HEK293 (cell line): ENCODE measurements around the gene PROSER1.

ENCODE experiments used
- CTCF ChIA-PET: fragments of 350-600 bp; formaldehyde crosslinking; extraction: SDS; loops from one replicate; lab custom pipeline; 2021; ENCODE audit warnings: antibody characterized with exemption; lab: Yijun Ruan, JAX
- POLR2A ChIA-PET: fragments of 300-600 bp; formaldehyde crosslinking; extraction: SDS; loops from one replicate; lab custom pipeline; 2020; ENCODE audit warnings: antibody characterized with exemption, inconsistent platforms; lab: Yijun Ruan, JAX
- H3K27ac ChIP-seq: fragments of 200-500 bp; sonication (Bioruptor generic); 2 replicates; pipeline ENCODE4 v1.5.1; 2014; ENCODE audit warnings: low read depth, low read length, control low read depth, inconsistent platforms; ENCODE audit errors: extremely low read depth
- H3K36me3 ChIP-seq, 2 experiments: fragments of 200-500 bp in 1 of 2; sonication (Bioruptor generic) in 1 of 2; 1 replicate in 1 of 2; 2 replicates in 1 of 2; pipeline ENCODE4 v1.5.1; 2014 to 2017; ENCODE audit warnings: inconsistent platforms in 2 of 2, low read length in 2 of 2; ENCODE audit not compliant: control insufficient read depth in 2 of 2, insufficient read depth in 1 of 2
- H3K4me1 ChIP-seq: fragments of 200-500 bp; sonication (Bioruptor generic); 2 replicates; pipeline ENCODE4 v1.5.1; 2014; ENCODE audit warnings: mild to moderate bottlenecking, low read length, inconsistent platforms; ENCODE audit not compliant: control insufficient read depth, insufficient read depth
- H3K4me3 ChIP-seq: 2 replicates; pipeline ENCODE4 v1.5.1; 2011; ENCODE audit warnings: low read depth, mild to moderate bottlenecking, control low read depth, low read length, moderate library complexity
- H3K9me3 ChIP-seq: fragments of 200-500 bp; sonication (Bioruptor generic); 2 replicates; pipeline ENCODE4 v1.5.1; 2014; ENCODE audit warnings: low read depth, low read length, inconsistent platforms; ENCODE audit not compliant: control insufficient read depth, insufficient read depth
- HOXA7 ChIP-seq: sonication (generic); formaldehyde crosslinking; IDR thresholded peaks from 2 replicates; pipeline ENCODE4 v1.8.1; 2022; ENCODE audit warnings: missing genetic modification reagents, borderline replicate concordance
- KLF1 ChIP-seq: fragments of 450-650 bp; formaldehyde crosslinking; IDR thresholded peaks from 2 replicates; pipeline ENCODE4 v1.5.1; 2016; ENCODE audit warnings: missing biosample characterization, missing genetic modification characterization
- KLF17 ChIP-seq: fragments of 450-650 bp; formaldehyde crosslinking; IDR thresholded peaks from 2 replicates; pipeline ENCODE4 v1.5.1; 2016; ENCODE audit warnings: missing biosample characterization, missing genetic modification characterization
- PRDM1 ChIP-seq: fragments of 450-650 bp; formaldehyde crosslinking; IDR thresholded peaks from 2 replicates; pipeline ENCODE4; 2016; ENCODE audit warnings: missing biosample characterization, missing genetic modification characterization
- REST ChIP-seq: fragments of 450-650 bp; formaldehyde crosslinking; IDR thresholded peaks from 2 replicates; pipeline ENCODE4 v1.5.1; 2016; ENCODE audit warnings: missing biosample characterization, missing genetic modification characterization
- WT1 ChIP-seq: fragments of 450-650 bp; formaldehyde crosslinking; IDR thresholded peaks from 2 replicates; pipeline ENCODE4 v1.5.1; 2016; ENCODE audit warnings: missing biosample characterization, missing genetic modification characterization
- ZBTB17 ChIP-seq: fragments of 450-650 bp; formaldehyde crosslinking; IDR thresholded peaks from 2 replicates; pipeline ENCODE4 v1.5.1; 2016; ENCODE audit warnings: missing biosample characterization, missing genetic modification characterization
- ZBTB26 ChIP-seq: fragments of 450-650 bp; formaldehyde crosslinking; optimal IDR thresholded peaks from 2 replicates; pipeline ENCODE3; 2016; ENCODE audit warnings: missing biosample characterization, mild to moderate bottlenecking, missing genetic modification characterization
- ZBTB48 ChIP-seq: fragments of 450-650 bp; formaldehyde crosslinking; IDR thresholded peaks from 2 replicates; pipeline ENCODE4 v1.5.1; 2016; ENCODE audit warnings: missing biosample characterization, missing genetic modification characterization
- ZFHX2 ChIP-seq: fragments of 450-650 bp; formaldehyde crosslinking; conservative IDR thresholded peaks from 2 replicates; pipeline ENCODE4 v1.5.1; 2016; ENCODE audit warnings: missing biosample characterization, missing genetic modification characterization
- ZFP69B ChIP-seq: fragments of 450-650 bp; formaldehyde crosslinking; IDR thresholded peaks from 2 replicates; pipeline ENCODE4 v1.5.1; 2016; ENCODE audit warnings: missing biosample characterization, missing genetic modification characterization
- ZNF280D ChIP-seq: fragments of 450-650 bp; formaldehyde crosslinking; IDR thresholded peaks from 2 replicates; pipeline ENCODE4 v1.5.1; 2016; ENCODE audit warnings: missing biosample characterization, missing genetic modification characterization
- ZNF398 ChIP-seq: fragments of 450-650 bp; formaldehyde crosslinking; IDR thresholded peaks from 2 replicates; pipeline ENCODE4 v1.5.1; 2017; ENCODE audit warnings: missing biosample characterization, missing genetic modification characterization
- ZNF513 ChIP-seq: fragments of 450-650 bp; IDR thresholded peaks from 2 replicates; pipeline ENCODE4 v1.5.1; 2018; ENCODE audit warnings: missing biosample characterization, missing genetic modification characterization
- ZNF561 ChIP-seq: fragments of 450-650 bp; IDR thresholded peaks from 2 replicates; pipeline ENCODE4 v1.5.1; 2018; ENCODE audit warnings: missing biosample characterization, missing genetic modification characterization, borderline replicate concordance
- ZNF600 ChIP-seq: fragments of 450-650 bp; formaldehyde crosslinking; IDR thresholded peaks from 2 replicates; pipeline ENCODE4 v1.5.1; 2016; ENCODE audit warnings: missing biosample characterization, missing genetic modification characterization
- ZNF692 ChIP-seq: fragments of 450-650 bp; formaldehyde crosslinking; IDR thresholded peaks from 2 replicates; pipeline ENCODE4 v1.5.1; 2016; ENCODE audit warnings: missing biosample characterization, missing genetic modification characterization
- ZNF777 ChIP-seq: fragments of 450-650 bp; formaldehyde crosslinking; IDR thresholded peaks from 2 replicates; pipeline ENCODE4 v1.5.1; 2017; ENCODE audit warnings: missing biosample characterization, missing genetic modification characterization, borderline replicate concordance

PROSER1 gene

GRCh38 chr13:39006371-39007111 is 31.3 kb downstream of the PROSER1 start (continued):
- TF ChIP-seq KLF17 (0 out of 2 replicates have a peak, but pooled peaks have one; percentile 35), WT1 (tag by site-specific recombination) (peak; percentile 9; the same call in 1 of the 2 replicates), ZNF692 (tag by site-specific recombination) (peak; percentile 30; the same call in 1 of the 2 replicates), ZNF280D (tag by site-specific recombination) (peak; percentile 13; the same call in 1 of the 2 replicates), ZBTB26 (peak; percentile 69), ZNF561 (peak; percentile 30; the same call in 1 of the 2 replicates), ZFP69B (peak; percentile 64; the same call in 1 of the 2 replicates), ZNF600 (peak; percentile 37; the same call in 1 of the 2 replicates), ZFHX2 (tag by site-specific recombination) (peak; percentile 68), ZBTB48 (tag by site-specific recombination) (peak; percentile 89), KLF1 (tag by site-specific recombination) (0 out of 2 replicates have a peak, but pooled peaks have one; percentile 18), PRDM1 (tag by site-specific recombination) (peak; percentile 61)

GRCh38 chr13:38998739-38999138 is 39.1 kb downstream of the PROSER1 start:
- ChIA-PET CTCF (interaction anchor here (0.6 kb wide), 1 partner anchor 200 kb away, joined by 3 read pairs; no protein-coding TSS in a partner anchor), POLR2A (no interaction called here)
- H3K9me3 ChIP-seq, result no peaks in the 10 kb centered on the region
- no peak overlapping the region for H3K4me3 ChIP-seq
- H3K27ac ChIP-seq, result no peak overlapping the region
- no peaks in the 10 kb centered on the region for H3K36me3 ChIP-seq
- H3K4me1 ChIP-seq, result no peaks in the 10 kb centered on the region
- no peak for TF ChIP-seq ZNF513 (tag by site-specific recombination)
- TF ChIP-seq ZBTB17 (tag by site-specific recombination), result no peak
- TF ChIP-seq ZNF398 (tag by site-specific recombination), result no peak
- TF ChIP-seq REST (tag by site-specific recombination), result no peak
- TF ChIP-seq KLF17, result no peak
- TF ChIP-seq HOXA7 (CRISPR knock-in tag), result no peak
- no peak for TF ChIP-seq ZNF777 (tag by site-specific recombination)
